Measurements from ENCODE around the gene SMAD6.

DNA sequence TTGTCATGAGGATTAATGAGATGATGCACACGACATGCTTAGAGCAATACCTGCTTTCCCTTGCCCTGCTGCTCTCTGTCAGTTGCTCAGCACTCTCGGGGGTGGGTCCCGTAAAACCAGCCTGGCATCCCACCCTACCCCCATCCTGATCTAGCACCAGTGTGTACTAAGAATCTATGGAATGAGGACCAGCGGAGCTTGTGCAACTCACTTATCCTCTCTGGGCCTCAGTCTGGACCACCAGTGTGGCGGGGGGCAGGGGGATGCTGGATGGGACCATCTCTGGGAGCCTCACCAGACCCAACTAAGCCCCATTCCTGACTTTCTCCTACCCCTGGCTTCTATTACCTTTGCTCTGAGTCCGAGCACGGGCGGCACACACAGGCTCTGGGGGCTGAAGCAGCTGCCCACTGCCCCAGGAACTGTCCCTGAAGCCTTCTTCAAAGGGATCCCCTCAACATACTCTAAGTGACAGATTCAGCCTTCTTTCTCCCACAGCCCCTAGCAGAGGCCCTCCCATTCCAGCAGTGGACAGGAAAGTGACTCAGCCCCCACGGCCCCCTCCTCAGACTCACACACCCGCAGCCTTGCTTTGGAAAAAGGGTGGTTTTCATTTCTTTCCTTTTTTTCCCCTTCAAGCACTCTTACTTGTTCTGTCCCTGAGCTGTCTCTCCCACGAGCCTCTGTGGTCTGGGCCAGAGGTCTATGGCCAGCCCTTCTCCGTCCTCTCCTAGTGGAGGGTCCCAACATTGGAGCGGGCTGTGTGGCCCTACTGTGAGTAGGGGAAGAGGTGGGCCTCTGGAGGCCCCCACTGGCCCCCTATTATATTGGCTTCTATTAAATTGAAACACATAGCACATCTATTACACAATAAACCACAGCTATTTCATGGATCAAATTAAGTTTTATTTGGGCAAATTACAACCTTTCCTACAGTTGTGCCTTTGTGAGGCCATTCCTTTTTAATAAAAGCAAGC lies 100.3 kb downstream of the SMAD6 start:
- TF ChIP-seq POLR2A (IDR thresholded peaks at IDR 0.05) = no peak
- TF ChIP-seq, protein P1, sequence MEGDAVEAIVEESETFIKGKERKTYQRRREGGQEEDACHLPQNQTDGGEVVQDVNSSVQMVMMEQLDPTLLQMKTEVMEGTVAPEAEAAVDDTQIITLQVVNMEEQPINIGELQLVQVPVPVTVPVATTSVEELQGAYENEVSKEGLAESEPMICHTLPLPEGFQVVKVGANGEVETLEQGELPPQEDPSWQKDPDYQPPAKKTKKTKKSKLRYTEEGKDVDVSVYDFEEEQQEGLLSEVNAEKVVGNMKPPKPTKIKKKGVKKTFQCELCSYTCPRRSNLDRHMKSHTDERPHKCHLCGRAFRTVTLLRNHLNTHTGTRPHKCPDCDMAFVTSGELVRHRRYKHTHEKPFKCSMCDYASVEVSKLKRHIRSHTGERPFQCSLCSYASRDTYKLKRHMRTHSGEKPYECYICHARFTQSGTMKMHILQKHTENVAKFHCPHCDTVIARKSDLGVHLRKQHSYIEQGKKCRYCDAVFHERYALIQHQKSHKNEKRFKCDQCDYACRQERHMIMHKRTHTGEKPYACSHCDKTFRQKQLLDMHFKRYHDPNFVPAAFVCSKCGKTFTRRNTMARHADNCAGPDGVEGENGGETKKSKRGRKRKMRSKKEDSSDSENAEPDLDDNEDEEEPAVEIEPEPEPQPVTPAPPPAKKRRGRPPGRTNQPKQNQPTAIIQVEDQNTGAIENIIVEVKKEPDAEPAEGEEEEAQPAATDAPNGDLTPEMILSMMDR (IDR thresholded peaks at IDR 0.05) = no peak
